Activated CD4-positive, alpha-beta T cell treated with anti-CD3 and anti-CD28 coated beads, Interleukin-2, amount 10 ng/mL, durations not matched to agents 24 days and 14 days (primary cell): ENCODE data around the gene SLC30A1. TPM values are rescaled to one million over a fixed set of nuclear protein-coding genes. Genes with fewer than 3 reads are reported as not detected.

Experiments used
- DNase-seq: peaks from one replicate; pipeline ENCODE4 v3.0.0; 2022
- H3K27ac Mint-ChIP-seq: one replicate; pipeline ENCODE4 v1.8.0; 2022; ENCODE audit warnings: mild to moderate bottlenecking, mixed read lengths
- H3K27me3 Mint-ChIP-seq: one replicate; pipeline ENCODE4 v1.8.0; 2022; ENCODE audit warnings: mixed read lengths
- H3K36me3 Mint-ChIP-seq: one replicate; pipeline ENCODE4 v1.8.0; 2022; ENCODE audit warnings: low read depth, mild to moderate bottlenecking, mixed read lengths
- H3K4me1 Mint-ChIP-seq: one replicate; pipeline ENCODE4 v1.8.0; 2021; ENCODE audit warnings: mixed read lengths
- H3K4me3 Mint-ChIP-seq: one replicate; pipeline ENCODE4 v1.8.0; 2022; ENCODE audit warnings: mild to moderate bottlenecking, moderate library complexity, mixed read lengths
- H3K9me3 Mint-ChIP-seq: one replicate; pipeline ENCODE4 v1.8.0; 2021; ENCODE audit warnings: mixed read lengths
- intact Hi-C: fragments of 100-400 bp; cut with micrococcal nuclease; formaldehyde crosslinking; loops from one replicate; pipeline ENCODE4 v1.15.1; 2023
- total RNA-seq: library from RNA; stranded (reverse); gene quantifications from 2 replicates; pipeline ENCODE4 v1.2.3, GENCODE V29; 2022

The SLC30A1 gene
- total RNA-seq, 1 donor from 2014 or later, result 9.0 TPM

GRCh38 chr1:211613951-211614350 is 35.0 kb upstream of the SLC30A1 start:
- intact Hi-C loops, result no loop called here
- Mint-ChIP-seq H3K36me3 (no peaks in the 10 kb centered on the region), H3K4me3 (no peak overlapping the region), H3K27me3 (no peaks in the 10 kb centered on the region), H3K9me3 (no peaks in the 10 kb centered on the region), H3K27ac (no peak overlapping the region), H3K4me1 (peaks cover 3% of the 10 kb centered on the region)
- no peak for DNase-seq

DNA sequence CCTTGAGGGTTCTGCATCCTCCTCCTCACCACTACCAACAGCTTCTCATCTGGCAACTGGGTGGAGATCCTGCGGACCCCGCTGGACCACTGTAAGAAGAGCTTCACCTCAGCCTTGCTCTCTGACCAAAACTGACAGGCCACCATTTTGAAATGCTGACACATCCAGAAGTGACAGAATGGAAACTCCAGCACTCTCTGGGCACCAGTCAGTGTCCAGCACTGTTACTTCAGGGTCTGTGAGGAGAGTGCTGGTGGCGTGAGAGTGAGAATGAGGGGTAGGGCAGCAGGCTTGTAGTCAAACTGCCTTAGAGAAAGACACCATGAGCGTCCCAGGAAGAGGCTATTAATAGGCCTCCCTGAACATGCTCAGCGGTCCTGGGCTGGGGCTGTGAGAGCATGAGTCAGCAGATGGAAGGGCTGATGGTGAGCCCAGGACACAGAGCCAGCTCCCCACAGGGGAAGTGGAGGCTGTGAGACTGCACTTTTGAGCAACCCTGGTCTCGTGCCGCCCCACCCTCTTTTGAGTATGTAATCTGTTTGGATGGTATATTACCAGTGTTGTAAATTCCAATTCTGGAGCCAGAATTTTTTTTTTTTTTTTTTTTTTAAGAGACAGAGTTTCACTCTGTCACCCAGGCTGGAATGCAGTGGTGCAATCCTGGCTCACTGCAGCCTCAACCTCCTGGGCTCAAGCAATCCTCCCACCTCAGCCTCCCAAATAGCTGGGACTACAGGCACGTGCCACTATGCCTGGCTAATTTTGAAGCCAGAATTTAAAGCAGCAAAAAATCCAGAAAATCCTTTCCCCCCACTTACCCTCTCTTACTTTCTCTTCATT is 34.4 kb upstream of the SLC30A1 start:
- H3K9me3 Mint-ChIP-seq, result no peaks in the 10 kb centered on the region
- no peaks in the 10 kb centered on the region for H3K36me3 Mint-ChIP-seq
- DNase-seq, result no peak
- no peak overlapping the region for H3K27ac Mint-ChIP-seq
- peaks cover 3% of the 10 kb centered on the region for H3K4me1 Mint-ChIP-seq
- no peak overlapping the region for H3K4me3 Mint-ChIP-seq
- intact Hi-C loops, result no loop called here
- H3K27me3 Mint-ChIP-seq, result no peaks in the 10 kb centered on the region

DNA sequence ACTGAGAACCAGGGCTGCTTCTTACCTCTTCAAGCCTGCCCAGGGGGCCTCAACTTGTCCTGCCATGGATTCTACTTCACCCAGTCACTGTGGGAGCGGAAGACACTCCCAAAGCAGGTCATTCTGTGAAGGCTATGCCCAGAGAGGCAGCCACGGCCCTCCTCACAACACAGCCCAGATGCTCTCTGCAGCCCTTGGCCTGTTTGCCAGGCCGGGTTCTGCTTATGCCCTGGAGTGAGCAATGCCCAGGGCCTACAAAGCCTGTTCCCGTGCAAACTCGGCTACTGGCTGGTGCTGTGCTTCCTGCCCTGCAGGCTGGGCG is 33.8 kb upstream of the SLC30A1 start:
- no peaks in the 10 kb centered on the region for H3K27me3 Mint-ChIP-seq
- DNase-seq, result no peak
- H3K27ac Mint-ChIP-seq, result no peak overlapping the region
- no peaks in the 10 kb centered on the region for H3K36me3 Mint-ChIP-seq
- intact Hi-C loops, result no loop called here
- peaks cover 6% of the 10 kb centered on the region for H3K4me1 Mint-ChIP-seq
- H3K9me3 Mint-ChIP-seq, result no peaks in the 10 kb centered on the region
- no peak overlapping the region for H3K4me3 Mint-ChIP-seq

DNA sequence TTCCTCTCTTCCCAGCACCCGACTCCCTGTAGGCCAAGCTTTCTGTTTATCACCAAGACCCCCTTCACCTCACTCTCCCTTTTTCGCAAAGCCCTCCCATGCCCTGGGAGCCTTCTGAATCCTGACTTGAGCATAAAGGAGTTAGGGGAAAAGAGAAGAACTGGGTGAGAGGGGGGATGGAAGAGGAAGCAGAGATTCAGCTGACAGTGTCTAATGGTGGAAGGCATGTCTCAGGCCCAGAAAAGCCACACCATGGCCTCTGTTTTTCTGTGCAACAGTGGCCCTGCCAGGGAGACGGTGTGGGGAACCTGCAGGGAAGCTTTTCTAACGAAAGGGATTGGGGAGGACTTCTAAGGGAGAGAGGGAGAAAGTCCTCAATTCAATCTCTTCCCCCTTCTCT is 32.9 kb upstream of the SLC30A1 start:
- H3K4me3 Mint-ChIP-seq, result no peak overlapping the region
- H3K27me3 Mint-ChIP-seq, result no peaks in the 10 kb centered on the region
- intact Hi-C loops, result no loop called here
- no peaks in the 10 kb centered on the region for H3K9me3 Mint-ChIP-seq
- no peaks in the 10 kb centered on the region for H3K36me3 Mint-ChIP-seq
- no peak for DNase-seq
- H3K27ac Mint-ChIP-seq, result no peak overlapping the region
- H3K4me1 Mint-ChIP-seq, result peaks cover 11% of the 10 kb centered on the region

GRCh38 chr1:211610779-211611556 is 32.0 kb upstream of the SLC30A1 start:
- Mint-ChIP-seq H3K4me3 (no peak overlapping the region), H3K27ac (no peak overlapping the region), H3K36me3 (no peaks in the 10 kb centered on the region), H3K4me1 (peaks cover 20% of the 10 kb centered on the region), H3K9me3 (no peaks in the 10 kb centered on the region), H3K27me3 (no peaks in the 10 kb centered on the region)
- no peak for DNase-seq
- intact Hi-C loops, result no loop called here

- Mint-ChIP-seq H3K27me3 (no peaks in the 10 kb centered on the region), H3K27ac (no peak overlapping the region), H3K4me3 (no peak overlapping the region), H3K9me3 (no peaks in the 10 kb centered on the region), H3K36me3 (no peaks in the 10 kb centered on the region), H3K4me1 (peaks cover 20% of the 10 kb centered on the region)
- DNase-seq, result no peak
- intact Hi-C loops, result no loop called here
These were observed 30.4 kb upstream of the SLC30A1 start for GRCh38 chr1:211609120-211610024.

GRCh38 chr1:211607754-211608473 is 29.0 kb upstream of the SLC30A1 start:
- Mint-ChIP-seq H3K4me1 (peaks cover 20% of the 10 kb centered on the region), H3K36me3 (no peaks in the 10 kb centered on the region), H3K27me3 (no peaks in the 10 kb centered on the region), H3K9me3 (no peaks in the 10 kb centered on the region), H3K27ac (peak overlapping the region; percentile 23), H3K4me3 (peak overlapping the region; percentile 5)
- DNase-seq, result no peak
- intact Hi-C loops, result loop anchor here (2.0 kb wide), 1 partner anchor 29 kb away; the partner anchor contains the start of gene SLC30A1

- H3K27ac Mint-ChIP-seq, result peak overlapping the region; percentile 88
- intact Hi-C loops, result loop anchor here (2.0 kb wide), 1 partner anchor 28 kb away; the partner anchor contains the start of gene SLC30A1
- H3K27me3 Mint-ChIP-seq, result no peaks in the 10 kb centered on the region
- no peaks in the 10 kb centered on the region for H3K36me3 Mint-ChIP-seq
- H3K9me3 Mint-ChIP-seq, result no peaks in the 10 kb centered on the region
- DNase-seq, result peak; percentile 75
- peaks cover 20% of the 10 kb centered on the region for H3K4me1 Mint-ChIP-seq
- H3K4me3 Mint-ChIP-seq, result peak overlapping the region; percentile 77
These were observed 28.2 kb upstream of the SLC30A1 start for GRCh38 chr1:211606914-211607753.

DNA sequence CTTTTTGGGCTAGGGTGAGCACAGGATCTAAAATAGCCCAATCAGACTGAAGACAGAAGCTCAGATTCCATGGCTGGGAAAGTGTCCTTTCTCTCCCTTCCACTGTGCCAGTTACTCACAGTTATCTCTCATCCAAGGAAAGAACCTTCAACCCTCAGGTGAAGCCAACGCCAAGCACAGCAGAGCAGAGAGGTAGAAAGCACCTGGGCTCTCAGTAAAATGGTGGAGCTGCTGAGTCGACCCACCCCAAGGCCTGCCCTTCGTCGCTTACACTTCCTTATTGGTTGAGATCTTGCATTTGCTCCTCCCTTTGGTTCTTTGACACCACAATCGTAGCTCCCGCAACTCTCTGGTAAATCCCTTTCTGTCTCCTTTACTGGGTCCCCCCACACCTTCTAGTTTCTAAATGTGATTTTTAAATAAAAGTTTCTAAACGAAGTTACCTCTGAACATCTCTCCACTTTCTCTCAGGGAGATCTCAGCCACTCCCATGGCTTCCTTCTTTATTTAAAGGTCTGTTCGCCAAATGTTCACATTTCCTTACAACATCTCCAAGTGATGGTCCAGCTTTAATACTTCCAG is 27.5 kb upstream of the SLC30A1 start:
- Mint-ChIP-seq H3K4me3 (peak overlapping the region; percentile 77), H3K36me3 (no peaks in the 10 kb centered on the region), H3K27me3 (no peaks in the 10 kb centered on the region), H3K9me3 (no peaks in the 10 kb centered on the region), H3K27ac (peak overlapping the region; percentile 88), H3K4me1 (peaks cover 20% of the 10 kb centered on the region)
- DNase-seq, result peak; percentile 73
- intact Hi-C loops, result loop anchor here (2.0 kb wide), 1 partner anchor 28 kb away; the partner anchor contains the start of gene SLC30A1

- no peak for DNase-seq
- H3K4me3 Mint-ChIP-seq, result peak overlapping the region; percentile 77
- H3K9me3 Mint-ChIP-seq, result no peaks in the 10 kb centered on the region
- H3K27ac Mint-ChIP-seq, result peak overlapping the region; percentile 88
- peaks cover 20% of the 10 kb centered on the region for H3K4me1 Mint-ChIP-seq
- intact Hi-C loops, result loop anchor here (2.0 kb wide), 1 partner anchor 27 kb away; the partner anchor contains the start of gene SLC30A1
- no peaks in the 10 kb centered on the region for H3K36me3 Mint-ChIP-seq
- peaks cover 5% of the 10 kb centered on the region for H3K27me3 Mint-ChIP-seq
These were observed 26.8 kb upstream of the SLC30A1 start for GRCh38 chr1:211605603-211606331.

GRCh38 chr1:211605034-211605433 is 26.1 kb upstream of the SLC30A1 start:
- H3K4me3 Mint-ChIP-seq, result no peak overlapping the region
- no peaks in the 10 kb centered on the region for H3K36me3 Mint-ChIP-seq
- intact Hi-C loops, result no loop called here
- H3K4me1 Mint-ChIP-seq, result peaks cover 20% of the 10 kb centered on the region
- DNase-seq, result no peak
- H3K27ac Mint-ChIP-seq, result no peak overlapping the region
- H3K27me3 Mint-ChIP-seq, result peaks cover 5% of the 10 kb centered on the region
- no peaks in the 10 kb centered on the region for H3K9me3 Mint-ChIP-seq

GRCh38 chr1:211604548-211604947 is 25.6 kb upstream of the SLC30A1 start:
- Mint-ChIP-seq H3K9me3 (no peaks in the 10 kb centered on the region), H3K27ac (no peak overlapping the region), H3K4me1 (peaks cover 20% of the 10 kb centered on the region), H3K27me3 (peaks cover 5% of the 10 kb centered on the region), H3K36me3 (no peaks in the 10 kb centered on the region), H3K4me3 (no peak overlapping the region)
- no peak for DNase-seq
- intact Hi-C loops, result no loop called here
